WTC11 (cell line): ENCODE data around the gene CCDC167. TPM values are rescaled to one million over a fixed set of nuclear protein-coding genes. Genes with fewer than 3 reads are reported as not detected.

Experiments
- ATAC-seq: fragments of 200-7000 bp; cut with Tn5 transposase; 2 replicates; pipeline ENCODE4 v1.10.0; 2021; ENCODE audit warnings: mild to moderate bottlenecking, moderate library complexity
- CTCF ChIA-PET: fragments of 300-600 bp; sonication (Branson Sonifier 250); formaldehyde crosslinking; loops from one replicate; lab custom pipeline; 2021; ENCODE audit warnings: antibody characterized with exemption; lab: Charles Lee
- POLR2A ChIA-PET: fragments of 350-600 bp; sonication (Branson Sonifier 250); formaldehyde crosslinking; loops from one replicate; lab custom pipeline; 2021; ENCODE audit warnings: antibody characterized with exemption; lab: Charles Lee
- DNase-seq: peaks from one replicate; pipeline ENCODE4 v3.0.0; 2021; ENCODE audit warnings: low spot score
- H3K27ac Mint-ChIP-seq: 2 replicates; pipeline ENCODE4 v1.8.0; 2021; ENCODE audit warnings: mixed read lengths
- H3K27me3 Mint-ChIP-seq: 2 replicates; pipeline ENCODE4 v1.8.0; 2021; ENCODE audit warnings: low read depth, mild to moderate bottlenecking, moderate library complexity, mixed read lengths
- H3K36me3 Mint-ChIP-seq: 2 replicates; pipeline ENCODE4 v1.8.0; 2021; ENCODE audit warnings: mixed read lengths
- H3K4me1 Mint-ChIP-seq: 2 replicates; pipeline ENCODE4 v1.8.0; 2022; ENCODE audit warnings: mixed read lengths
- H3K4me3 Mint-ChIP-seq: 2 replicates; pipeline ENCODE4 v1.8.0; 2021; ENCODE audit warnings: mild to moderate bottlenecking, moderate library complexity, mixed read lengths
- H3K9me3 Mint-ChIP-seq: 2 replicates; pipeline ENCODE4 v1.8.0; 2021; ENCODE audit warnings: mixed read lengths
- CBFB ChIP-seq: sonication (generic); formaldehyde crosslinking; IDR thresholded peaks from 2 replicates; pipeline ENCODE4 v1.8.1; 2022; ENCODE audit warnings: mild to moderate bottlenecking, low read depth, missing genetic modification reagents
- CREB1 ChIP-seq: sonication (generic); formaldehyde crosslinking; IDR thresholded peaks from 2 replicates; pipeline ENCODE4 v1.8.0; 2023; ENCODE audit warnings: mild to moderate bottlenecking, missing genetic modification reagents
- EMX1 ChIP-seq: fragments of 250-450 bp; sonication (Bioruptor Pico); IDR thresholded peaks from 2 replicates; pipeline ENCODE4 v1.8.0; 2021; ENCODE audit warnings: mild to moderate bottlenecking
- ESRRA ChIP-seq: sonication (generic); formaldehyde crosslinking; IDR thresholded peaks from 2 replicates; pipeline ENCODE4 v1.8.1; 2022; ENCODE audit warnings: mild to moderate bottlenecking, missing genetic modification reagents, borderline replicate concordance
- ETV6 ChIP-seq: sonication (generic); formaldehyde crosslinking; IDR thresholded peaks from 2 replicates; pipeline ENCODE4 v1.8.1; 2022; ENCODE audit warnings: mild to moderate bottlenecking, missing genetic modification reagents
- OVOL2 ChIP-seq: fragments of 250-450 bp; sonication (Bioruptor Pico); IDR thresholded peaks from 2 replicates; pipeline ENCODE4 v1.9.0; 2021; ENCODE audit warnings: mild to moderate bottlenecking, borderline replicate concordance
- RORB ChIP-seq: fragments of 250-450 bp; sonication (Bioruptor Pico); IDR thresholded peaks from 2 replicates; pipeline ENCODE4 v1.9.0; 2021; ENCODE audit warnings: mild to moderate bottlenecking
- TEAD1 ChIP-seq: sonication (generic); formaldehyde crosslinking; IDR thresholded peaks from 2 replicates; pipeline ENCODE4 v1.8.0; 2022; ENCODE audit warnings: mild to moderate bottlenecking, missing genetic modification reagents
- TEAD4 ChIP-seq: sonication (generic); formaldehyde crosslinking; IDR thresholded peaks from 2 replicates; pipeline ENCODE4 v1.8.0; 2022; ENCODE audit warnings: mild to moderate bottlenecking, missing genetic modification reagents
- ZBTB21 ChIP-seq: sonication (generic); formaldehyde crosslinking; IDR thresholded peaks from 2 replicates; pipeline ENCODE4 v1.8.1; 2023; ENCODE audit warnings: mild to moderate bottlenecking, missing genetic modification reagents, borderline replicate concordance
- ZNF121 ChIP-seq: sonication (generic); formaldehyde crosslinking; IDR thresholded peaks from 2 replicates; pipeline ENCODE4 v1.8.0; 2023; ENCODE audit warnings: missing genetic modification reagents
- ZNF219 ChIP-seq: sonication (generic); formaldehyde crosslinking; IDR thresholded peaks from 2 replicates; pipeline ENCODE4 v1.8.0; 2023; ENCODE audit warnings: missing genetic modification reagents, mild to moderate bottlenecking, borderline replicate concordance
- ZNF232 ChIP-seq: sonication (generic); formaldehyde crosslinking; IDR thresholded peaks from 2 replicates; pipeline ENCODE4 v1.8.0; 2022; ENCODE audit warnings: mild to moderate bottlenecking, missing genetic modification reagents
- ZNF263 ChIP-seq: sonication (generic); formaldehyde crosslinking; IDR thresholded peaks from 2 replicates; pipeline ENCODE4 v1.8.1; 2022; ENCODE audit warnings: low read depth, mild to moderate bottlenecking, moderate library complexity, missing genetic modification reagents
- ZNF317 ChIP-seq: sonication (generic); formaldehyde crosslinking; IDR thresholded peaks from 2 replicates; pipeline ENCODE4 v1.8.1; 2023; ENCODE audit warnings: low read depth, mild to moderate bottlenecking, moderate library complexity, missing genetic modification reagents, borderline replicate concordance
- ZNF423 ChIP-seq: fragments of 250-450 bp; sonication (Bioruptor Pico); IDR thresholded peaks from 2 replicates; pipeline ENCODE4 v2.1.2; 2022; ENCODE audit warnings: mild to moderate bottlenecking, moderate library complexity
- total RNA-seq: library from RNA; stranded (reverse); gene quantifications from 3 replicates; pipeline ENCODE4 v1.2.3, GENCODE V29; 2021
- TF ChIP-seq, protein P1 (sequence below): sonication (generic); formaldehyde crosslinking; IDR thresholded peaks from 2 replicates; pipeline ENCODE4 v1.8.0; 2022; ENCODE audit warnings: mild to moderate bottlenecking, missing genetic modification reagents
- TF ChIP-seq, protein P2 (sequence below): fragments of 200-600 bp; IDR thresholded peaks from 2 replicates; pipeline ENCODE4 v1.8.0; 2022; ENCODE audit warnings: antibody characterized with exemption
- TF ChIP-seq, protein P3 (sequence below): sonication (generic); formaldehyde crosslinking; IDR thresholded peaks from 2 replicates; pipeline ENCODE4 v1.8.1; 2022; ENCODE audit warnings: low read depth, mild to moderate bottlenecking, moderate library complexity, missing genetic modification reagents, borderline replicate concordance
- TF ChIP-seq, protein P4 (sequence below): sonication (generic); formaldehyde crosslinking; IDR thresholded peaks from 2 replicates; pipeline ENCODE4 v1.8.1; 2022; ENCODE audit warnings: mild to moderate bottlenecking, missing genetic modification reagents, moderate library complexity, borderline replicate concordance
- TF ChIP-seq, protein P5 (sequence below): sonication (generic); formaldehyde crosslinking; IDR thresholded peaks from 2 replicates; pipeline ENCODE4 v1.8.1; 2023; ENCODE audit warnings: mild to moderate bottlenecking, missing genetic modification reagents
- TF ChIP-seq, protein P6 (sequence below): sonication (generic); formaldehyde crosslinking; IDR thresholded peaks from 2 replicates; pipeline ENCODE4 v1.8.1; 2023; ENCODE audit warnings: mild to moderate bottlenecking, missing genetic modification reagents, moderate library complexity
- TF ChIP-seq, protein P7 (sequence below): fragments of 250-450 bp; sonication (Bioruptor Pico); IDR thresholded peaks from 2 replicates; pipeline ENCODE4 v1.9.0; 2021; ENCODE audit warnings: mild to moderate bottlenecking

The CCDC167 gene
- total RNA-seq, 1 experiment from 2014 or later: 19.1 TPM

DNA sequence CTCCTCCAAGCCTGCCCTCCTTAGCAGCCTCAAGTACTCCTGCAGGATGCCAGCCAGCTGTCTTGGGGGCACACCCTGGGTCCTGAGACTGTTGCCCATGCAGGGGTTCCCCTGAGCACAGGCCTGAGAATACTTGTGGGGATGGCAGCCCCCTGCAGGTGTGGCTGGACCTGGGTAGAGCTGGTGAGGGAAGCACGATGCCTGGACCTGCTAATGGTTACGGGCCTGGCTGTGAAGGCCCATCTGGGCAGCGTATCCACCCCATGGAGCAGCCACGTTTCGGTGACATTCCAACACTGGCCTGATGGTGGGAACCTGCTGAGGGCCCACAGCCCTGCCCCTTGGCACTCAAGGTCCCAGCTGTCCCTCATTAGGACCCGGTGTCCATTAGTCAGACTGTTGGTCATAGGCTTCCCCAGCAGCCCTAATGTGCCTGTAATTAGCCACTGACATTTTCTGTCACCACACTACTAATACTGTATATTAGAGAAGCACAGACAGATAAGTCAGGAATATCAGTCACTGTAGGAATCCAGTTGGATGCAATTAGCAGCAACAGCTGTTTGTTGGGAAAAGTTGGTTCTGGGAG lies 20.3 kb downstream of the CCDC167 start:
- Mint-ChIP-seq H3K27me3 (no peaks in the 10 kb centered on the region), H3K4me3 (no peak overlapping the region), H3K4me1 (peaks cover 18% of the 10 kb centered on the region), H3K9me3 (no peaks in the 10 kb centered on the region)
- POLR2A ChIA-PET: no interaction called here
- TF ChIP-seq OVOL2 (CRISPR knock-in tag): no peak
- TF ChIP-seq ESRRA: no peak
- TF ChIP-seq ZNF263 (CRISPR knock-in tag): no peak
- TF ChIP-seq, protein P1, sequence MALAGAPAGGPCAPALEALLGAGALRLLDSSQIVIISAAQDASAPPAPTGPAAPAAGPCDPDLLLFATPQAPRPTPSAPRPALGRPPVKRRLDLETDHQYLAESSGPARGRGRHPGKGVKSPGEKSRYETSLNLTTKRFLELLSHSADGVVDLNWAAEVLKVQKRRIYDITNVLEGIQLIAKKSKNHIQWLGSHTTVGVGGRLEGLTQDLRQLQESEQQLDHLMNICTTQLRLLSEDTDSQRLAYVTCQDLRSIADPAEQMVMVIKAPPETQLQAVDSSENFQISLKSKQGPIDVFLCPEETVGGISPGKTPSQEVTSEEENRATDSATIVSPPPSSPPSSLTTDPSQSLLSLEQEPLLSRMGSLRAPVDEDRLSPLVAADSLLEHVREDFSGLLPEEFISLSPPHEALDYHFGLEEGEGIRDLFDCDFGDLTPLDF: no peak
- no peak for TF ChIP-seq EMX1
- TF ChIP-seq, protein P2, sequence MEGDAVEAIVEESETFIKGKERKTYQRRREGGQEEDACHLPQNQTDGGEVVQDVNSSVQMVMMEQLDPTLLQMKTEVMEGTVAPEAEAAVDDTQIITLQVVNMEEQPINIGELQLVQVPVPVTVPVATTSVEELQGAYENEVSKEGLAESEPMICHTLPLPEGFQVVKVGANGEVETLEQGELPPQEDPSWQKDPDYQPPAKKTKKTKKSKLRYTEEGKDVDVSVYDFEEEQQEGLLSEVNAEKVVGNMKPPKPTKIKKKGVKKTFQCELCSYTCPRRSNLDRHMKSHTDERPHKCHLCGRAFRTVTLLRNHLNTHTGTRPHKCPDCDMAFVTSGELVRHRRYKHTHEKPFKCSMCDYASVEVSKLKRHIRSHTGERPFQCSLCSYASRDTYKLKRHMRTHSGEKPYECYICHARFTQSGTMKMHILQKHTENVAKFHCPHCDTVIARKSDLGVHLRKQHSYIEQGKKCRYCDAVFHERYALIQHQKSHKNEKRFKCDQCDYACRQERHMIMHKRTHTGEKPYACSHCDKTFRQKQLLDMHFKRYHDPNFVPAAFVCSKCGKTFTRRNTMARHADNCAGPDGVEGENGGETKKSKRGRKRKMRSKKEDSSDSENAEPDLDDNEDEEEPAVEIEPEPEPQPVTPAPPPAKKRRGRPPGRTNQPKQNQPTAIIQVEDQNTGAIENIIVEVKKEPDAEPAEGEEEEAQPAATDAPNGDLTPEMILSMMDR: no peak
- TF ChIP-seq, protein P3, sequence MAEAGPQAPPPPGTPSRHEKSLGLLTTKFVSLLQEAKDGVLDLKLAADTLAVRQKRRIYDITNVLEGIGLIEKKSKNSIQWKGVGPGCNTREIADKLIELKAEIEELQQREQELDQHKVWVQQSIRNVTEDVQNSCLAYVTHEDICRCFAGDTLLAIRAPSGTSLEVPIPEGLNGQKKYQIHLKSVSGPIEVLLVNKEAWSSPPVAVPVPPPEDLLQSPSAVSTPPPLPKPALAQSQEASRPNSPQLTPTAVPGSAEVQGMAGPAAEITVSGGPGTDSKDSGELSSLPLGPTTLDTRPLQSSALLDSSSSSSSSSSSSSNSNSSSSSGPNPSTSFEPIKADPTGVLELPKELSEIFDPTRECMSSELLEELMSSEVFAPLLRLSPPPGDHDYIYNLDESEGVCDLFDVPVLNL (CRISPR knock-in tag): no peak
- TF ChIP-seq, protein P4, sequence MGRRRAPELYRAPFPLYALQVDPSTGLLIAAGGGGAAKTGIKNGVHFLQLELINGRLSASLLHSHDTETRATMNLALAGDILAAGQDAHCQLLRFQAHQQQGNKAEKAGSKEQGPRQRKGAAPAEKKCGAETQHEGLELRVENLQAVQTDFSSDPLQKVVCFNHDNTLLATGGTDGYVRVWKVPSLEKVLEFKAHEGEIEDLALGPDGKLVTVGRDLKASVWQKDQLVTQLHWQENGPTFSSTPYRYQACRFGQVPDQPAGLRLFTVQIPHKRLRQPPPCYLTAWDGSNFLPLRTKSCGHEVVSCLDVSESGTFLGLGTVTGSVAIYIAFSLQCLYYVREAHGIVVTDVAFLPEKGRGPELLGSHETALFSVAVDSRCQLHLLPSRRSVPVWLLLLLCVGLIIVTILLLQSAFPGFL (CRISPR knock-in tag): no peak
- no peak for TF ChIP-seq CREB1 (CRISPR knock-in tag)
- TF ChIP-seq, protein P5, sequence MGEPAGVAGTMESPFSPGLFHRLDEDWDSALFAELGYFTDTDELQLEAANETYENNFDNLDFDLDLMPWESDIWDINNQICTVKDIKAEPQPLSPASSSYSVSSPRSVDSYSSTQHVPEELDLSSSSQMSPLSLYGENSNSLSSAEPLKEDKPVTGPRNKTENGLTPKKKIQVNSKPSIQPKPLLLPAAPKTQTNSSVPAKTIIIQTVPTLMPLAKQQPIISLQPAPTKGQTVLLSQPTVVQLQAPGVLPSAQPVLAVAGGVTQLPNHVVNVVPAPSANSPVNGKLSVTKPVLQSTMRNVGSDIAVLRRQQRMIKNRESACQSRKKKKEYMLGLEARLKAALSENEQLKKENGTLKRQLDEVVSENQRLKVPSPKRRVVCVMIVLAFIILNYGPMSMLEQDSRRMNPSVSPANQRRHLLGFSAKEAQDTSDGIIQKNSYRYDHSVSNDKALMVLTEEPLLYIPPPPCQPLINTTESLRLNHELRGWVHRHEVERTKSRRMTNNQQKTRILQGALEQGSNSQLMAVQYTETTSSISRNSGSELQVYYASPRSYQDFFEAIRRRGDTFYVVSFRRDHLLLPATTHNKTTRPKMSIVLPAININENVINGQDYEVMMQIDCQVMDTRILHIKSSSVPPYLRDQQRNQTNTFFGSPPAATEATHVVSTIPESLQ (CRISPR knock-in tag): no peak
- TF ChIP-seq ZBTB21: no peak
- TF ChIP-seq TEAD4 (CRISPR knock-in tag): no peak
- no peak for TF ChIP-seq TEAD1 (CRISPR knock-in tag)
- TF ChIP-seq ZNF232 (CRISPR knock-in tag): no peak
- no peak for TF ChIP-seq ZNF219 (CRISPR knock-in tag)
- TF ChIP-seq, protein P6, sequence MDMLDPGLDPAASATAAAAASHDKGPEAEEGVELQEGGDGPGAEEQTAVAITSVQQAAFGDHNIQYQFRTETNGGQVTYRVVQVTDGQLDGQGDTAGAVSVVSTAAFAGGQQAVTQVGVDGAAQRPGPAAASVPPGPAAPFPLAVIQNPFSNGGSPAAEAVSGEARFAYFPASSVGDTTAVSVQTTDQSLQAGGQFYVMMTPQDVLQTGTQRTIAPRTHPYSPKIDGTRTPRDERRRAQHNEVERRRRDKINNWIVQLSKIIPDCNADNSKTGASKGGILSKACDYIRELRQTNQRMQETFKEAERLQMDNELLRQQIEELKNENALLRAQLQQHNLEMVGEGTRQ (CRISPR knock-in tag): no peak
- TF ChIP-seq ZNF121 (CRISPR knock-in tag): no peak
- TF ChIP-seq ZNF423 (CRISPR knock-in tag): no peak
- TF ChIP-seq, all 79 proteins: peak for 0
- no peak for ATAC-seq
- Mint-ChIP-seq H3K27ac (no peak overlapping the region), H3K36me3 (peaks cover 20% of the 10 kb centered on the region)
- CTCF ChIA-PET: interaction anchor here (1.5 kb wide), 1 partner anchor 171 kb away, joined by 3 read pairs; no protein-coding TSS in a partner anchor
- no peak for DNase-seq

DNA sequence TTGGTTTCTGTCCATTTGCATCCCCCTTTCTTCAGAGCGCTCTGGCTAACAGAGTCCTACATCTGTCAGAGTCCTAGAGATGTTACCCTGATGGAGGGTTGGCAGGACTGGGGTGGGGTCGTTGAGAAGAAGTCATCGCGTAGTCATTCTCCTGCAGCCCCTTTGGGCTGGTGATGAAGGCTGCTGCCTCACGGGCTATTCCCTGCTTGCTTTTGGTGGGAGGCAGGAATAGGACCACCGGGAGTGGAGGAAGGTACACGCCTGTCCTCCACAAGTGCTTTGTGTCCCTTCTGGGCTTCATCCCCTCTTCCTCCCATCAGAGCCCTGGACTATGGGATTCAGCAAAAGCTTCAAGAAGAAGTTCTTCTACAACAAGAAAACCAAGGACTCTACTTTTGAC lies 20.9 kb downstream of the CCDC167 start:
- no peak overlapping the region for H3K27ac Mint-ChIP-seq
- ChIA-PET CTCF (no interaction called here), POLR2A (no interaction called here)
- peaks cover 18% of the 10 kb centered on the region for H3K4me1 Mint-ChIP-seq
- H3K9me3 Mint-ChIP-seq: no peaks in the 10 kb centered on the region
- DNase-seq (no peak), ATAC-seq (no peak)
- no peaks in the 10 kb centered on the region for H3K27me3 Mint-ChIP-seq
- no peak overlapping the region for H3K4me3 Mint-ChIP-seq
- peaks cover 26% of the 10 kb centered on the region for H3K36me3 Mint-ChIP-seq
- TF ChIP-seq, protein P6 (CRISPR knock-in tag): no peak
- TF ChIP-seq, protein P7, sequence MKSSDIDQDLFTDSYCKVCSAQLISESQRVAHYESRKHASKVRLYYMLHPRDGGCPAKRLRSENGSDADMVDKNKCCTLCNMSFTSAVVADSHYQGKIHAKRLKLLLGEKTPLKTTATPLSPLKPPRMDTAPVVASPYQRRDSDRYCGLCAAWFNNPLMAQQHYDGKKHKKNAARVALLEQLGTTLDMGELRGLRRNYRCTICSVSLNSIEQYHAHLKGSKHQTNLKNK (CRISPR knock-in tag): no peak
- TF ChIP-seq ZNF317 (no peak), RORB (CRISPR knock-in tag) (no peak), CBFB (no peak), OVOL2 (CRISPR knock-in tag) (no peak), ETV6 (CRISPR knock-in tag) (no peak)
- TF ChIP-seq, protein P2: no peak
